H1 (cell line): ENCODE results near the gene SMIM38. TPM values are rescaled to one million over a fixed set of nuclear protein-coding genes. Genes with fewer than 3 reads are reported as not detected.

ENCODE experiments used
- SIX5 ChIP-seq: IDR thresholded peaks from 2 replicates; pipeline ENCODE4 v1.6.1; 2011; ENCODE audit warnings: mild to moderate bottlenecking, low read depth, low read length
- TAF7 ChIP-seq: optimal IDR thresholded peaks from 2 replicates; pipeline ENCODE3; 2011; ENCODE audit warnings: low read depth, mild to moderate bottlenecking, inconsistent platforms, low read length, moderate library complexity, borderline replicate concordance
- polyA plus RNA-seq, 7 experiments: library from polyadenylated mRNA; depleted of rRNA in 3 of 7; stranded (reverse) in 5 of 7; unstranded in 2 of 7; fragments of >200 nt in 5 of 7; fragments of 200-250 nt in 2 of 7; gene quantifications; 1 replicate in 5 of 7; 2 replicates in 1 of 7; 4 replicates in 1 of 7; pipeline versions ENCODE4 v1.2.1 to v1.2.3, GENCODE V29; 2011 to 2013; ENCODE audit warnings: missing spikeins in 2 of 7, mixed read lengths in 2 of 7
- total RNA-seq: library from RNA; stranded (reverse); fragmentation: NEBNext Ultra II Directional; extraction: Animal tissue kit (Norgen Biotek cat#: 25700); gene quantifications from 2 replicates; pipeline ENCODE4 v1.2.1, GENCODE V29; 2021
- TF ChIP-seq, protein P1 (sequence below), 3 experiments: IDR thresholded peaks; 1 replicate in 2 of 3; 2 replicates in 1 of 3; pipeline versions ENCODE4 v1.5.1 to v1.6.1; 2011; ENCODE audit warnings: low read length in 3 of 3, mild to moderate bottlenecking in 3 of 3, inconsistent platforms in 2 of 3, low read depth in 1 of 3, moderate library complexity in 1 of 3; ENCODE audit not compliant: insufficient read depth in 1 of 3; ENCODE audit errors: control extremely low read depth in 1 of 3

The SMIM38 gene
- total and polyA plus RNA-seq, 2 of the 8 experiments (the other 6 are each of a cell fraction or from before 2014, with no cell fraction given) = 0.17 to 0.20 TPM

DNA sequence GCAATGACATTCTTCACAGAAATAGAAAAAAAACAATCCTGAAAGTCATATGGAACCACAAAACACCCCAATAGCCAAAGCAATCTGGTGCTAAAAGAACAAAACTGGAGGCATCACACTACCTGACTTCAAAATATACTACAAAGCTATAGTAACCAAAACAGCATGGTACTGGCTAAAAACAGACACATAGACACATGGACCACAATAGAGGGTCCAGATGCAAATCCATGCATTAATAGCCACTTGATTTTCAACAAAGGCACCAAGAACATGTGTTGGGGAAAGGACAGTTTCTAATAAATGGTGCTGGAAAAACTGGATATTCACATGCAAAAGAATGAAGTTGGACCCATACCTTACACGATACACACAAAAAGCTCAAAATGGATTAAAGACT is 27.9 kb upstream of the SMIM38 start (continued):
- TF ChIP-seq, protein P1, sequence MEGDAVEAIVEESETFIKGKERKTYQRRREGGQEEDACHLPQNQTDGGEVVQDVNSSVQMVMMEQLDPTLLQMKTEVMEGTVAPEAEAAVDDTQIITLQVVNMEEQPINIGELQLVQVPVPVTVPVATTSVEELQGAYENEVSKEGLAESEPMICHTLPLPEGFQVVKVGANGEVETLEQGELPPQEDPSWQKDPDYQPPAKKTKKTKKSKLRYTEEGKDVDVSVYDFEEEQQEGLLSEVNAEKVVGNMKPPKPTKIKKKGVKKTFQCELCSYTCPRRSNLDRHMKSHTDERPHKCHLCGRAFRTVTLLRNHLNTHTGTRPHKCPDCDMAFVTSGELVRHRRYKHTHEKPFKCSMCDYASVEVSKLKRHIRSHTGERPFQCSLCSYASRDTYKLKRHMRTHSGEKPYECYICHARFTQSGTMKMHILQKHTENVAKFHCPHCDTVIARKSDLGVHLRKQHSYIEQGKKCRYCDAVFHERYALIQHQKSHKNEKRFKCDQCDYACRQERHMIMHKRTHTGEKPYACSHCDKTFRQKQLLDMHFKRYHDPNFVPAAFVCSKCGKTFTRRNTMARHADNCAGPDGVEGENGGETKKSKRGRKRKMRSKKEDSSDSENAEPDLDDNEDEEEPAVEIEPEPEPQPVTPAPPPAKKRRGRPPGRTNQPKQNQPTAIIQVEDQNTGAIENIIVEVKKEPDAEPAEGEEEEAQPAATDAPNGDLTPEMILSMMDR (IDR thresholded peaks at IDR 0.05; ENCODE audit: control extremely low read depth in 1 of 3, insufficient read depth in 1 of 3, low read depth in 1 of 3, low read length in 3 of 3) = no peak
- TF ChIP-seq SIX5 (no peak), TAF7 (no peak)
- TF ChIP-seq, all 59 proteins: peak for 0
